ENCODE data around the gene CCIN.

CCIN gene

DNA sequence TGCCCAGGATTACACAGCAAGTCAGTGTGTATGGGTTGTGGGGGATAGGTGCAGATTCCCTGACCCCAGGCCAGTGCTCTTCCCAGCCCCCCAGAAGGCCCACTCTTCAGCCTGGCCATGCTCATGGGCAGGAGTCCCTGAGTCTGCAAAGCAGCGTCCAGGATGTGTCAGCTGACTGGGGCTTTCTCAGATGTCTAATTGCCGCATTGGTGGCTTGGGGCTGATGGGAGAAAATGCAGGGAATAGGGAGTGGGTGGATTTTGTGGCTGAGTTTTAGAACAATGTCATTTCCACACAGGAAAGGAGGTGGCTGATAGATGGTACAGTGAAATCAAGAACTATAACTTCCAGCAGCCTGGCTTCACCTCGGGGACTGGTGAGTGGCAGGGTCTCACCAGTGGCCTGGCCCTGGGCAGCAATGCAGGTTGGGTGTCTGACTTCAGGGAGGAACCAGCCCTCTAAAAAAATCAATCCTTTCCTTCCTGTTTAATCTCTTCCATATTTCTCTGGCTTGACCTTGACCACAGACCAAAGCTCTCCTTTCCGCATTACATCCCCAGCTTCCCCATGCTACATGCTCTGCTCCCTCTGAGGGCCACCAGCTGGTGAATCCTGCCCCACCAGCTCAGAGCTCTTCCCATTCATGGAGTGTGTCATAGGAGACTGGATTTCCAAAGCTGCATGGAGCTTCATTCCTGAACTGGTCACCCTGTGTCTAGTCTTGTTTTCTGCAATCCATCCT lies 18.4 kb upstream of the CCIN start:
- TF ChIP-seq CTCF (IDR thresholded peaks at IDR 0.05; ENCODE audit: low read length, missing control alignments): no peak
- H3K4me3 ChIP-seq (replicated peaks; ENCODE audit: low read depth, low read length): no peak overlapping the region
- DNase-seq (ENCODE audit: low read depth): peak; percentile 36

DNA sequence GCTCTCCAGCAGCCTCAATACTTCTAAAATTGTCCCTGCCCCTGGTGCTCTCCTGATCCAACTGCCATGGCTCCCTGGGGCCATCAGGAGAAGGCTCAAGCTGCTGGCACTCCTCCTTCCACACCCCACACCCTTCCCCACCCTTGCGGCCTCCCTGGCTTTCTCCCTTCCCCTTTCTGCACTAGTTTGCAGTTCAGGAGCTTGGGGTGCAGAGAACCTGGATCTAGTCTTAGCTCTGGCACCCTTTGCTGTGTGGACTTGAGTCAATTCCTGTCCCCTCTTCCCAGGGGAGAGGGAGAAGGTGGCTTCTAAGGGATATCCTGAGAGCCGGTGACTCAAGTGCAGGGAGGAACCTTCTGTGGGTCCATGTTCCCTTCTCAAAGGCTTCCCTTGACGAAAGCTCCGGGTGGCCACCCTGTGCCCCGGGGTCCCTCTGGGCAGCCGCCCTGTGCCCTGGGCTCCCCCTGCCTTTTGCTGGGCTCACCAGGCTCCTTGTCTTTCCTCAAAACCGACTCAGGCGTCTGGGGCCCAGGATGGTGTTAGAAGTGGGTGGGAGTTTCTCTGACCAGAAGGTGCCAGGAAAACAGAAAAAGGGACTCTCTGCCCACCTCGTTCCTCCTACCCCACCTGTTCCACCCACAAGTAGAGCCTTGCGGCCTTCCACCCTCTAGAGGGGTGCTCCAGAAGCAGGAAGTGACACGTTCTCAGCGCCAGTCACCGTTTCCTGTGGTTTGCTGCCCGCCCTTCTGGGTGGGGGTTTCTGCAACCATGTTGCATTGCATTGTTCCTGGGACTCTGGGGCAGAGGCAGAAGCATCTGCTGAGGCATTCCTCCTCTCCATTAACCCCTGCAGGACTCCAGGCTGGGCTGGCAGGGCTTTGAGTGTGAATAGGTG lies 17.6 kb upstream of the CCIN start:
- no peak overlapping the region for H3K4me3 ChIP-seq (replicated peaks; ENCODE audit: low read depth, low read length)
- no peak for TF ChIP-seq CTCF (IDR thresholded peaks at IDR 0.05; ENCODE audit: low read length, missing control alignments)
- peak; percentile 85 for DNase-seq (ENCODE audit: low read depth)

DNA sequence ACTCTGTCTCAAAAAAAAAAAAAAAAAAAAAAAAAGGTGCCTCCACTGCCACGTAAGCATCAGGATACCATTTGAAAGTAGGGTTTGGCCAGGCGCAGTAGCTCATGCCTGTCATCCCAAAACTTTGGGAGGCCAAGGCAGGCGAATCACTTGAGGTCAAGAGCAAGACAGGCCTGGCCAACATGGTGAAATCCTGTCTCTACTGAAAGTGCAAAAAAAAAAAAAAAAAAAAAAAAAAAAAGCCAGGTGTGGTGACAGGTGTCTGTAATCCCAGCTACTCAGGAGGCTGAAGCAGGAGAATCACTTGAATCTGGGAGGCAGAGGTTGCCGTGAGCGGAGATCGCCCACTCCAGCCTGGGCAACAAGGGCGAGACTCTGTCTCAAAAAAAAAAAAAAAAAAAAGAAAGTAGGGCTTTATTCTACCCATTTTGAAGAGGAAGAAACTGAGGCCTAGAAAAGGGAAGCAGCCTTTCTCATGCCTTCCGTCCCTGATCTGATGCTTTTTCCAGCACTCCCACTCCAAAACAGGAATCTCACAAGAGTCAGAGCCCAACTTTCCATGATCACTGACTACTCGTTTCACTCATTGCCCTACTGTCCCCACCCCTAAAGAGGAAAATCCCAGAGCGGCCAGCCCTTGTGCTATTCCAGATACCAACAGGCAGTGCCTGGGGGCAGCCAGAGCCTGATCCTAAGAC lies 16.3 kb upstream of the CCIN start:
- no peak for TF ChIP-seq CTCF (IDR thresholded peaks at IDR 0.05; ENCODE audit: low read length, missing control alignments)
- no peak for DNase-seq (ENCODE audit: low read depth)
- no peak overlapping the region for H3K4me3 ChIP-seq (replicated peaks; ENCODE audit: low read depth, low read length)

DNA sequence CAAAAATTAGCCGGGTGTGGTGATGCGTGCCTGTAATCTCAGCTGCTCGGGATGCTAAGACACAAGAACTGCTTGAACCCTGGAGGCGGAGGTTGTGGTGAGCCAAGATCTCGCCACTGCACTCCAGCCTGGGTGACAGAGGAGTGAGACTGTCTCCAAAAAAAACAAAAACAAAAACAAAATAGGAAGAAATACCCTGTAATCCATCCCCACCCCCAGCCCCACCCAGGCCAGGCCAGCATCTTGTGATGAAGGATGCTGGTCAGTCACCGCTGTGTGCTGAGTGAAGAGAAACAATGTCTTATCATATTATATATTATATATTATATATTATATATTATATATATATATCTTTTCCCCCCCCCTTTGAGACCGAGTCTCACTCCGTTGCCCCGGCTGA lies 15.4 kb upstream of the CCIN start:
- no peak for TF ChIP-seq CTCF (IDR thresholded peaks at IDR 0.05; ENCODE audit: low read length, missing control alignments)
- DNase-seq (ENCODE audit: low read depth): no peak
- H3K4me3 ChIP-seq (replicated peaks; ENCODE audit: low read depth, low read length): no peak overlapping the region

DNA sequence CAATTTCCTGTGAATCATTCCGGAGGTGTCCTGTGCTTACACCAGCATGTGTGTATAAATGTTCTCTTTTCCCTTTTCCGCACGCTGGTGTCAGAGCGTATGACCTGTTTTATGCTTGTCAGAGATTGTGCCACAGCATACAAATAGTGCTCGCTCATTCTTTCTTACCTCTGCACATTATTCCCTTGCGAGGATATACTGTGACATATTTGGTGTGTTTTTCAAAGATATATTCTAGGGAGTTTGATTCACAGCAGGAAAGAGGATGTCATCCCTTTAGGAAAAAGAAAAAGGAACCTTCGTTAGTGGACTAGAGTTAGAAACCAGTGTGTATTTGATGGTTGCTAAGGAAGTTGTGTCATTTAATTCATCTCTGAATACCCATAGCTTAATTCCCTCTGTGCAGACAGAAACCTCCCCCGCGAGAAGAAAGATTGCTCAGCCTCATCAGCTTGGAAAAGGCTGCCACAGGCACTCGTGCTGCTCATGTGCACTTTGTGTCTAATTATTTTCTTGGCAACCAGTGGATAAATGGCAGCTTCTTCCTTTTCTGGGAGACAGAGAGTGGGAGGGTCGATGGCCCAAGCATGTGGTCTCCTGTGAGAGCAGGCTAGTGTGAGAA lies 14.7 kb upstream of the CCIN start:
- TF ChIP-seq CTCF (IDR thresholded peaks at IDR 0.05; ENCODE audit: low read length, missing control alignments): no peak
- DNase-seq (ENCODE audit: low read depth): peak; percentile 92
- H3K4me3 ChIP-seq (replicated peaks; ENCODE audit: low read depth, low read length): peak overlapping the region; percentile 3

- no peak for DNase-seq (ENCODE audit: low read depth)
- TF ChIP-seq CTCF (IDR thresholded peaks at IDR 0.05; ENCODE audit: low read length, missing control alignments): no peak
- H3K4me3 ChIP-seq (replicated peaks; ENCODE audit: low read depth, low read length): no peak overlapping the region
These were observed 13.1 kb upstream of the CCIN start for GRCh38 chr9:36156116-36156515.

Data from fibroblast of pulmonary artery (primary cell).